ENCODE data around the gene PAPLN.
A peak's percentile ranks its signal among the peaks of the same experiment; 100 is the strongest.

The PAPLN gene

GRCh38 chr14:73263606-73264005, 26.3 kb downstream of the PAPLN start:
- DNase-seq: no peak

- no peak for DNase-seq
These were observed 27.0 kb downstream of the PAPLN start for GRCh38 chr14:73264080-73264884.

- no peak for DNase-seq
These were observed 27.8 kb downstream of the PAPLN start for GRCh38 chr14:73264885-73265720.

- DNase-seq: no peak
These were observed 28.4 kb downstream of the PAPLN start for GRCh38 chr14:73265721-73266046.

- DNase-seq: no peak
These were observed 29.0 kb downstream of the PAPLN start for GRCh38 chr14:73266317-73266716.

- DNase-seq: no peak
These were observed 30.2 kb downstream of the PAPLN start for GRCh38 chr14:73267474-73267873.

GRCh38 chr14:73269729-73270531, 32.6 kb downstream of the PAPLN start:
- DNase-seq: no peak

GRCh38 chr14:73272393-73272792, 35.1 kb downstream of the PAPLN start:
- DNase-seq: no peak

- DNase-seq: no peak
These were observed 36.5 kb downstream of the PAPLN start for GRCh38 chr14:73273799-73274198.

GRCh38 chr14:73276836-73277235, 39.5 kb downstream of the PAPLN start:
- no peak for DNase-seq

GRCh38 chr14:73277376-73277775, 40.1 kb downstream of the PAPLN start:
- no peak for DNase-seq

- DNase-seq: no peak
These were observed 43.6 kb downstream of the PAPLN start for GRCh38 chr14:73280903-73281302.

GRCh38 chr14:73283608-73284379, 46.5 kb downstream of the PAPLN start:
- DNase-seq: no peak

- DNase-seq: no peak
These were observed 48.7 kb downstream of the PAPLN start for GRCh38 chr14:73285979-73286378.

GRCh38 chr14:73286598-73286997, 49.3 kb downstream of the PAPLN start:
- DNase-seq: no peak

- DNase-seq: no peak
These were observed 49.8 kb downstream of the PAPLN start for GRCh38 chr14:73287071-73287470.

GRCh38 chr14:73289308-73289707, 52.0 kb downstream of the PAPLN start:
- no peak for DNase-seq

GRCh38 chr14:73289729-73290128, 52.4 kb downstream of the PAPLN start:
- DNase-seq: no peak

- DNase-seq: no peak
These were observed 53.0 kb downstream of the PAPLN start for GRCh38 chr14:73290279-73290678.

- DNase-seq: no peak
These were observed 56.8 kb downstream of the PAPLN start for GRCh38 chr14:73293782-73294781.

GRCh38 chr14:73295198-73295796, 58.0 kb downstream of the PAPLN start:
- peak; percentile 34 to 70 for DNase-seq
